PC-9 (cell line): ENCODE data around the gene TRIM3.

Experiments
- EZH2 ChIP-seq: fragments of 200-600 bp; sonication (generic); IDR thresholded peaks from 2 replicates; pipeline ENCODE4 v1.8.0; 2017; ENCODE audit warnings: antibody characterized with exemption, low read depth
- TF ChIP-seq, protein P1 (sequence below): fragments of 200-600 bp; sonication (generic); conservative IDR thresholded peaks from 2 replicates; pipeline ENCODE4 v1.6.1; 2017; ENCODE audit warnings: mixed run types, antibody characterized with exemption, mild to moderate bottlenecking, moderate library complexity

DNA sequence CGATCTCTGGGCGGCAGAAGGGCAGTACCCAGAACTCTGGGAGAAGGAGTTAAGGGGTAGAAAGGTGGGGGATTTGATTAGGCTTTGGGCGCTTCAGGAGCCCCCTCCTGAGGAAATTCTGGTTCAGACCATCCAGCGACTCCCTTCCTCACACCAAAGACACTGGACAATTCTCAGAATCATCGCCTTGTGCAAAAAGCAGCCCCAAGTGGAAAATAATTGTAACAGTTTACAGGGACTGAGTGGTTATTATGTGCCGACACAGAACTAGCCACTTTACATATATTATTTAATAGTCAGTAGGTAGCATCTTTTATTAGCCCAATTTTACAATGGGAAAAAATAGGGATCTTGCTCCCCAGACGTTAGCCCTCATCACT, 662 bp upstream of the TRIM3 start:
- TF ChIP-seq, protein P1, sequence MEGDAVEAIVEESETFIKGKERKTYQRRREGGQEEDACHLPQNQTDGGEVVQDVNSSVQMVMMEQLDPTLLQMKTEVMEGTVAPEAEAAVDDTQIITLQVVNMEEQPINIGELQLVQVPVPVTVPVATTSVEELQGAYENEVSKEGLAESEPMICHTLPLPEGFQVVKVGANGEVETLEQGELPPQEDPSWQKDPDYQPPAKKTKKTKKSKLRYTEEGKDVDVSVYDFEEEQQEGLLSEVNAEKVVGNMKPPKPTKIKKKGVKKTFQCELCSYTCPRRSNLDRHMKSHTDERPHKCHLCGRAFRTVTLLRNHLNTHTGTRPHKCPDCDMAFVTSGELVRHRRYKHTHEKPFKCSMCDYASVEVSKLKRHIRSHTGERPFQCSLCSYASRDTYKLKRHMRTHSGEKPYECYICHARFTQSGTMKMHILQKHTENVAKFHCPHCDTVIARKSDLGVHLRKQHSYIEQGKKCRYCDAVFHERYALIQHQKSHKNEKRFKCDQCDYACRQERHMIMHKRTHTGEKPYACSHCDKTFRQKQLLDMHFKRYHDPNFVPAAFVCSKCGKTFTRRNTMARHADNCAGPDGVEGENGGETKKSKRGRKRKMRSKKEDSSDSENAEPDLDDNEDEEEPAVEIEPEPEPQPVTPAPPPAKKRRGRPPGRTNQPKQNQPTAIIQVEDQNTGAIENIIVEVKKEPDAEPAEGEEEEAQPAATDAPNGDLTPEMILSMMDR: no peak
- no peak for TF ChIP-seq EZH2
